ENCODE results near the gene C19orf47.

GRCh38 chr19:40342644-40343311, 5.4 kb downstream of the C19orf47 start:
- TF ChIP-seq, protein P1, sequence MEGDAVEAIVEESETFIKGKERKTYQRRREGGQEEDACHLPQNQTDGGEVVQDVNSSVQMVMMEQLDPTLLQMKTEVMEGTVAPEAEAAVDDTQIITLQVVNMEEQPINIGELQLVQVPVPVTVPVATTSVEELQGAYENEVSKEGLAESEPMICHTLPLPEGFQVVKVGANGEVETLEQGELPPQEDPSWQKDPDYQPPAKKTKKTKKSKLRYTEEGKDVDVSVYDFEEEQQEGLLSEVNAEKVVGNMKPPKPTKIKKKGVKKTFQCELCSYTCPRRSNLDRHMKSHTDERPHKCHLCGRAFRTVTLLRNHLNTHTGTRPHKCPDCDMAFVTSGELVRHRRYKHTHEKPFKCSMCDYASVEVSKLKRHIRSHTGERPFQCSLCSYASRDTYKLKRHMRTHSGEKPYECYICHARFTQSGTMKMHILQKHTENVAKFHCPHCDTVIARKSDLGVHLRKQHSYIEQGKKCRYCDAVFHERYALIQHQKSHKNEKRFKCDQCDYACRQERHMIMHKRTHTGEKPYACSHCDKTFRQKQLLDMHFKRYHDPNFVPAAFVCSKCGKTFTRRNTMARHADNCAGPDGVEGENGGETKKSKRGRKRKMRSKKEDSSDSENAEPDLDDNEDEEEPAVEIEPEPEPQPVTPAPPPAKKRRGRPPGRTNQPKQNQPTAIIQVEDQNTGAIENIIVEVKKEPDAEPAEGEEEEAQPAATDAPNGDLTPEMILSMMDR (conservative IDR thresholded peaks at IDR 0.05), result no peak
- TF ChIP-seq ZFX (IDR thresholded peaks at IDR 0.05), result no peak
